Aorta (tissue), 5 donors: ENCODE measurements around the gene ZBTB7C. TPM values are rescaled to one million over a fixed set of nuclear protein-coding genes. Genes with fewer than 3 reads are reported as not detected.

ENCODE experiments used
- ATAC-seq: fragments of 200-7000 bp; cut with Tn5 transposase; one replicate; pipeline ENCODE4 v1.9.1; 2022; ENCODE audit warnings: moderate library complexity; ENCODE audit not compliant: low FRiP score
- DNase-seq, 2 donors: peaks; one replicate each; pipeline ENCODE4 v3.0.0-alpha.2; 2020
- H3K27ac ChIP-seq, 2 donors: one replicate each; pipeline ENCODE4 v1.5.1; 2013; ENCODE audit warnings: low read length in 2 of 2, mild to moderate bottlenecking in 2 of 2, moderate library complexity in 2 of 2, control low read depth in 1 of 2, inconsistent platforms in 1 of 2, low read depth in 1 of 2
- H3K27me3 ChIP-seq, 2 donors: one replicate each; pipeline ENCODE4 v1.6.1; 2013; ENCODE audit warnings: control low read depth in 1 of 2, low read length in 1 of 2, mild to moderate bottlenecking in 1 of 2, moderate library complexity in 1 of 2; ENCODE audit not compliant: insufficient read depth in 2 of 2, control insufficient read depth in 1 of 2
- H3K36me3 ChIP-seq, 2 donors: one replicate each; pipeline ENCODE4 v1.6.1; 2013; ENCODE audit warnings: control low read depth in 1 of 2, low read length in 1 of 2, mild to moderate bottlenecking in 1 of 2; ENCODE audit not compliant: insufficient read depth in 2 of 2, control insufficient read depth in 1 of 2
- H3K4me1 ChIP-seq, 2 donors: one replicate each; pipeline ENCODE4 v1.6.1; 2013; ENCODE audit warnings: low read length in 2 of 2, control low read depth in 1 of 2, mild to moderate bottlenecking in 1 of 2, moderate library complexity in 1 of 2; ENCODE audit not compliant: insufficient read depth in 2 of 2, control insufficient read depth in 1 of 2
- H3K4me3 ChIP-seq, 2 donors: one replicate each; pipeline ENCODE4 v1.5.1; 2013; ENCODE audit warnings: low read length in 2 of 2, control low read depth in 1 of 2, mild to moderate bottlenecking in 1 of 2
- H3K9me3 ChIP-seq: one replicate; pipeline ENCODE4 v1.6.1; 2013; ENCODE audit warnings: mild to moderate bottlenecking, low read length; ENCODE audit not compliant: control insufficient read depth
- WGBS, 2 donors: extraction: QIAGEN DNeasy Blood & Tissue Kit; methylation state at CpG; one replicate each; pipeline ENCODE4 v1.1.7; 2013; 5-methylcytosine and 5-hydroxymethylcytosine counted together
- intact Hi-C, 2 donors: fragments of 100-400 bp; cut with DNase I; formaldehyde crosslinking; loops; one replicate each; pipeline versions ENCODE4 v1.14.2 to v1.15.0; 2022
- polyA plus RNA-seq, 2 donors: library from polyadenylated mRNA; stranded (reverse); fragments of 200-250 nt; gene quantifications; one replicate each; pipeline ENCODE4 v1.2.3, GENCODE V29; 2013
- total RNA-seq, 2 donors: library from RNA; stranded (reverse); fragmentation: NEBNext Ultra II Directional; extraction: Animal tissue kit (Norgen Biotek cat#: 25700); gene quantifications; one replicate each; pipeline ENCODE4 v1.2.1, GENCODE V29; 2021
- donor health status: healthy with polysubstance abuse.
- donor health status: Bipolar disorder and iron deficiency.
- donor health status: DM: no; HTN: no; CAD: no.
- donor health status: DM: no; HTN: no; CAD: no.
- donor health status: DM: yes; HTN: yes; CAD: no.

Gene ZBTB7C
- total and polyA plus RNA-seq, 4 donors = 0.69 to 22.4 (median 10.0) TPM

DNA sequence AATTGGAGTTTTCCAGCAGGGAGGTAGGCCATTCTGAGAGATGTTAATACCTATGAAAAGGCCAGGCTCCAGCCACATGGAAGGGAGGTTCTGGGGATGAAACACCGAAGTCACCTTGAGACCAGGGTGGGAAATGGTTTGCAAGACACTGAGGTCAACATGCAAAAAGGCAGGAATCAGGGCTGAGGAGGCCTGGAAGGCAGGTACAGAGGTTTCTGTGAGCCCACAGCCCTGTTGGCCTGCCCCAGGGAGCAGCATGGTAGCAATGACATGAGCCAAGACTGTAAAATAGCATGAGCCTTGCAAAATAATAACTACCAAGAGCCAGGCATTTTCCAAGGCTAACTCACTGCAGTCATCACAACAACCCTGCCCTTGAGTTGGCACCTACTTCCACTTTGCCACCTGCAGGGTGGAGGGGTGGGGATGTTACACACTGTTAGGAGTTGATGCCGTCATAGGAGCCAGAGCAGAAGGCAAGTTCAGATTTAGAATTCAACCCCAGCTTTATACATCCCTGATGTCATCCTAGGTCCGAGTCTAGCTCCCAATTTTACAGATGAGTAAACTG, 61.3 kb downstream of the ZBTB7C start:
- no peak for DNase-seq

DNA sequence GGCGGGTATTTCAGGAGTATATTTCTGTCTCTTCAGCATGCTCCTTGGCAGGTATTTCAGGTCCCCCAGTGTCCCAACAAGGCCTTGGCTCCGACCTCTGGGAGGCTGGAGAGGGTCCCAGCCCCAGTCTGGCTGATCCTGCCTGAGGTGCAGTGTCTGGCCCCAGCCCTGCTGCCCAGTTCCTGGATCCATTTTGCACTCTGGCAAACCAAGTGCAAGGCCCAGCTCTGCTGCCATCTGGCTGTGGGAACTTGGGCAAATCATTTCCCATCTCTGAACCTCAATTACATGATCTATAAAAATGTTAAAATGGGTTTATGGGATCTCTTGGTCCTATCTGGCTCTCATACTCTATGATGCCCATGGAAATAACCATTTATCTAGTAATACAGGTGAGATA, 63.6 kb downstream of the ZBTB7C start:
- WGBS, 2 donors = 44 to 49% methylated on average over 2 of the region's 2 CpGs
- intact Hi-C loops = loop anchor here in 1 of 2 donors (10.0 kb wide), 1 partner anchor 311 kb away; no protein-coding TSS in a partner anchor
- no peaks in the 10 kb centered on the region for H3K4me1 ChIP-seq
- ATAC-seq (no peak), DNase-seq (no peak)
- H3K27ac ChIP-seq = no peak overlapping the region
- H3K9me3 ChIP-seq = no peaks in the 10 kb centered on the region
- no peaks in the 10 kb centered on the region for H3K36me3 ChIP-seq
- no peak overlapping the region for H3K4me3 ChIP-seq
- no peaks in the 10 kb centered on the region for H3K27me3 ChIP-seq

More for the DNA sequence above, 61.3 kb downstream of the ZBTB7C start:
- intact Hi-C loops = loop anchor here in 1 of 2 donors (10.0 kb wide), 1 partner anchor 313 kb away; no protein-coding TSS in a partner anchor
- WGBS, 2 donors = 82 to 83% methylated on average over 3 of the region's 3 CpGs
- H3K36me3 ChIP-seq = no peaks in the 10 kb centered on the region
- H3K27ac ChIP-seq = no peak overlapping the region
- H3K9me3 ChIP-seq = no peaks in the 10 kb centered on the region
- H3K4me3 ChIP-seq = no peak overlapping the region
- no peak for ATAC-seq
- H3K27me3 ChIP-seq = no peaks in the 10 kb centered on the region
- H3K4me1 ChIP-seq = no peaks in the 10 kb centered on the region

DNA sequence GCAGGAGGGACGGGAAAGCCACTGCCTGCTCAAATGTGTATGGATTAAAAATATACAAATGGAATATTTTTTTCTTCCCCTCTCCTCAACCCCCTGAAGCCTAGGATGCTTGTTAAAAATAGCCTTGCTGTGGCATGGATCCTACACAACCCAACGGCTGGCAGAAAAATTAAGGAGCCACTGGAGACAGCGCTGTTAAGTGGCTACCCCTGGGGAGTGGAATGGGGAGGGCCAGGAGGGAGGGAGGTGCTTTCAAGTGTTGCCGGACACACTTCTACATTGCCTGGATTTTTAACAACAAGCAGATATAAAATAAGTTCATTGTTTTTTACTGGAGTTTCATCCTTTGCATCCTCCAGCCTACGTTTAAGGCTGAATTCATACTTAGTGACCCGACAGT, 66.6 kb downstream of the ZBTB7C start:
- 7 to 11% methylated on average over 6 of the region's 6 CpGs for WGBS, 2 donors
- Histone ChIP-seq H3K27me3 (no peaks in the 10 kb centered on the region), H3K36me3 (no peaks in the 10 kb centered on the region), H3K9me3 (no peaks in the 10 kb centered on the region), H3K27ac (peak overlapping the region; percentile 72 to 81), H3K4me1 (peaks cover 0 to 2% of the 10 kb centered on the region in 2 donors), H3K4me3 (no peak overlapping the region)
- ATAC-seq (peak; percentile 55), DNase-seq (peak in 1 of 2 donors; percentile 57)
- intact Hi-C loops = loop anchor here in 1 of 2 donors (5.0 to 10.0 kb wide), 3 partner anchors 65 to 308 kb away; partner anchors contain the start of gene ZBTB7C

DNA sequence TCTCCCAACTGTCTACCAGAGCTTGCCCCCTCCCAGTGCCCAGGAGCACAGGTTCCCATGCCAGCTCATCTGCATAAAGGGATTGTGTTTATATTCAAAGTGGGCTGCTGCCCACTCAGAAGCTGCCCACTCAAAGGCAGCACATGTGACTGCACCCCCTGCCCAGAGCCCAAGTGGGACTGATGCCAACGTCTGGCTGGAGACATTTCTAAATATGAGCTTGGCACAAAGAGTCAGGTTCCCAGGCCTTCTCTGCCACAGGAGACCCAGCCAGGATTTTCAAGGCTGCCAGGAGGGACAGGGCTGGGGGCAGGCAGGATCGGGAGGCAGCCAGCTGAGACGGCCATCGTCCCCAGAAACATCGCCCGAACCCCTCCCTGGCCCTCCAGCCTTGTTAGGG, 67.1 kb downstream of the ZBTB7C start:
- H3K4me3 ChIP-seq = no peak overlapping the region
- H3K4me1 ChIP-seq = peaks cover 0 to 2% of the 10 kb centered on the region in 2 donors
- intact Hi-C loops = loop anchor here in 1 of 2 donors (5.0 to 10.0 kb wide), 3 partner anchors 65 to 307 kb away; partner anchors contain the start of gene ZBTB7C
- no peaks in the 10 kb centered on the region for H3K36me3 ChIP-seq
- no peaks in the 10 kb centered on the region for H3K27me3 ChIP-seq
- no peaks in the 10 kb centered on the region for H3K9me3 ChIP-seq
- peak; percentile 42 for ATAC-seq
- DNase-seq = peak in 1 of 2 donors; percentile 79
- H3K27ac ChIP-seq = peak overlapping the region; percentile 72 to 81
- 1 to 7% methylated on average over 6 of the region's 6 CpGs for WGBS, 2 donors

DNA sequence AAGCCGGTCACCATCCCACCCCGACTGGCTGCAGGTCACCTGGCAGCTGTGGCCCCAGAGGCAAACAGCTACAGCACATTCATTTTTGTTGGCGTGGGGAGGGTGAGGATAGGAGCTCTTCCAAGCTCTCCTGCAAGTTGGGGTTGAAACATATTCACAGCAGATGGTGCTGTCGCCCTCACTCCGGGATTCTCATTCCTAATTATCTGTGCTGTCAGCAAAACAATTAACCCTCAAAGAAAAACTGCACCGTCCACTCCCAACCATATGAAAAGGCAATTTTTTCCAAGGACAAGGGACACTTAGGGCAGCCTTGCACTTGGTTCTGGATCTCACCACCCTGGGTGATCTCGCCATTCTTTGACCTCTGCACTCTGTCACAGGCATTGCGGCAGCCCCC, 68.6 kb downstream of the ZBTB7C start:
- intact Hi-C loops = loop anchor here in 1 of 2 donors (5.0 to 10.0 kb wide), 3 partner anchors 67 to 306 kb away; partner anchors contain the start of gene ZBTB7C
- Histone ChIP-seq H3K4me1 (peaks cover 0 to 2% of the 10 kb centered on the region in 2 donors), H3K36me3 (no peaks in the 10 kb centered on the region), H3K9me3 (no peaks in the 10 kb centered on the region), H3K4me3 (no peak overlapping the region), H3K27me3 (no peaks in the 10 kb centered on the region), H3K27ac (no peak overlapping the region)
- 33 to 47% methylated on average over 8 of the region's 8 CpGs for WGBS, 2 donors
- DNase-seq (peak in 1 of 2 donors; percentile 51), ATAC-seq (peak; percentile 11)

DNA sequence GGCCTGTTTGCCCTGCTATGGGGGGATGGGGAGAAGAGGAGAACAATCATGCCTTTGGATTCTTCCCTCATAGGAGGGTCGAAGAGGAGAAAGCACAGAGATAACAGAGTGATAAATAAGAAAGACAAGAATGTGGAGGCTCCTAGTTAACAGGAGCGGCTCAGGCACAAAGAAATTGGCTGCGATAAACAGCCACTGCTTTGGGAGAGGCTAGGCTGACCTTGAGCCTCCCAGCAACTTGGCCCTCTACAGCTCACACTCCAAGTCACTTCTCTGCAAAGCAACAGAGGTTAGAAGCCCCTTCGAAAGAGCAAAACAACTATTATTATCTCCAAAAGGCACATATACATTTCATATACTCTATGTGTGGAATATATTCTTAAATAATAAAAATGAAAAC, 69.5 kb downstream of the ZBTB7C start:
- H3K4me1 ChIP-seq = peaks cover 0 to 2% of the 10 kb centered on the region in 2 donors
- no peak for ATAC-seq
- H3K27me3 ChIP-seq = no peaks in the 10 kb centered on the region
- H3K36me3 ChIP-seq = no peaks in the 10 kb centered on the region
- no peak overlapping the region for H3K4me3 ChIP-seq
- H3K9me3 ChIP-seq = no peaks in the 10 kb centered on the region
- DNase-seq = peak in 1 of 2 donors; percentile 0
- no peak overlapping the region for H3K27ac ChIP-seq
- intact Hi-C loops = loop anchor here (5.0 to 10.0 kb wide), 3 partner anchors 68 to 305 kb away; partner anchors contain the start of gene ZBTB7C (in 1 of the 2)
- 88 to 89% methylated on average over 4 of the region's 4 CpGs for WGBS, 2 donors

DNA sequence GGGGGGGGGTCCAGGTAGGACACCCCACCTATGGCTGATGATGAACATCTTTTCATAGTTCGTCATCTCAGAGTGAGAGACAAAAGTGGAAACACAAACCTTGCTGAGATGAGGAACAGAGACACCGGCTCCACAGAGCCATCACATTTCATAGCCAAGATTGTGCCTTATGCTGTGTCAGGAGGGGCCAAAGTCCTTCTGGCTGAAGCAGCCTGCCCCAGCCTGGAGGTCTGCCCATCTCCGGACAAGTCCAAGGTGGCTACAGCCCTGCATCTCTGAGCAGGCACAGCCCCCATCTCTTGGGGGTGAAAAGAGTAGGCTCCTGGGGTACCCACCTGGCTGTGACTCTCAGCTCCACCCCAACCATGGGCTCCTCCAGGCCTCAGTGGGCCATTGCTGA, 70.3 kb downstream of the ZBTB7C start:
- Histone ChIP-seq H3K9me3 (no peaks in the 10 kb centered on the region), H3K27ac (no peak overlapping the region), H3K4me3 (no peak overlapping the region), H3K4me1 (peaks cover 0 to 2% of the 10 kb centered on the region in 2 donors), H3K36me3 (no peaks in the 10 kb centered on the region), H3K27me3 (no peaks in the 10 kb centered on the region)
- intact Hi-C loops = loop anchor here in 1 of 2 donors (10.0 kb wide), 1 partner anchor 304 kb away; no protein-coding TSS in a partner anchor
- 88 to 89% methylated on average over 3 of the region's 3 CpGs for WGBS, 2 donors
- DNase-seq = peak in 1 of 2 donors; percentile 34
- ATAC-seq = no peak

DNA sequence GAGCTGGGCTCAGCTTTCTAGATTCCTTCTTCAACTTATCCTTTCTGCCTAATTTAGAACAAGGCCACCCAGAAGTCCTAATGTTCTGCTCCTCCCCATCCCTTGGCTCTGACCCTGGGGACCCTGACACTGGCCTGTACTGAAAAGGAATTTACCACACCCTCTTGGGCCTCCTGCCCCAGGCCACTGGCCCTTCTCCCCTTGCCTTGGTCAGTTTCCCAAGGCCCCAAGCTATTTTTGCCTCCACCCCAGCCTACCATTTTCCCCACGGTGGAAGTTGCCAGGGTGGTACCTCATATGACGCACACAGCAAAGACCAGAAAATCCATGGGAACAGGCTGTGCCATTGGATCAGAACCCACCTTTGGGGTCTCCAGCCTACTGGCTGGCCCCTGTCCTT, 72.1 kb downstream of the ZBTB7C start:
- ATAC-seq = no peak
- H3K4me1 ChIP-seq = peaks cover 0 to 2% of the 10 kb centered on the region in 2 donors
- 23 to 35% methylated on average over 2 of the region's 2 CpGs for WGBS, 2 donors

More for the DNA sequence above, 72.1 kb downstream of the ZBTB7C start:
- no peaks in the 10 kb centered on the region for H3K9me3 ChIP-seq
- DNase-seq = peak in 1 of 2 donors; percentile 57
- peak overlapping the region in 1 of 2 donors; percentile 7 for H3K27ac ChIP-seq
- intact Hi-C loops = loop anchor here in 1 of 2 donors (10.0 kb wide), 1 partner anchor 302 kb away; no protein-coding TSS in a partner anchor
- H3K4me3 ChIP-seq = no peak overlapping the region
- H3K36me3 ChIP-seq = no peaks in the 10 kb centered on the region
- no peaks in the 10 kb centered on the region for H3K27me3 ChIP-seq
